GM19452 (cell line): Measurements from ENCODE around the gene TCFL5.

Source experiments
- ATAC-seq: cut with Tn5 transposase; IDR thresholded peaks from one replicate; pipeline ENCODE4 v1.9.1; 2021; ENCODE audit not compliant: unreplicated experiment

The TCFL5 gene

DNA sequence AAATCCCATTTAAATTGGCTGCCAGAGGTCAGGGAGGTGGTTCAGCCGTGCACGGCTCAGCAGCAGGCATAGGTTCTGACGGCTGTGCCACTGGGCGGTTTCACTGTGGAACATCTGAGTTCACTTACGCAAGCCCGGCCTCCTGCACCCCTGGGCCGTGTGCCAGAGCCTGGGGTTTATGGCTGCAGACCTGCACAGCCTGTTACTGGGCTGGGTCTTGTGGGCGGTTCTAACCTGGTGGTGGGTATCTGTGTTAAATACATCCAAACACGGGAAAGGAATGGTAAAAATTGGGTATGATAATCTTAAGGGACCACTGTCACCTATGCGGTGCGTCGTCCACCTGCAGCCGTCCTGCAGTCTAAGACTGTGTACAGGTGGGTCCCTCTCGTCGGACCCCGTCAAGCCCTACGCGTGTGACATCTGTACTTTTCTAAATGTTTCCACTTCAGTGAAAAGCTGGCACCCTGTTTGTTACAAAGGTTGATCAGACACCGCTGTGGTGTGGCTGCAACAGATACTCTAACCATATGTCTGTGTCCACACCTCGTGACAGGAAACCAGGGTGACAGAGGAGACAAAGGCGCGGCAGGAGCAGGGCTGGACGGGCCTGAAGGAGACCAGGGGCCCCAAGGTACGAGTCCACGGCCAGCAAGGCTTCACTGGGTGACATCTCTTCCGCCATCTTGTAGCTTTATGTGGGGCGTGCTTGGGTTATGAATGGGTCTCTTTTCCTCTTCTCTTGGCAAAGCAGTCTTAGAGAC is 23.3 kb downstream of the TCFL5 start:
- ATAC-seq, result peak; percentile 75

DNA sequence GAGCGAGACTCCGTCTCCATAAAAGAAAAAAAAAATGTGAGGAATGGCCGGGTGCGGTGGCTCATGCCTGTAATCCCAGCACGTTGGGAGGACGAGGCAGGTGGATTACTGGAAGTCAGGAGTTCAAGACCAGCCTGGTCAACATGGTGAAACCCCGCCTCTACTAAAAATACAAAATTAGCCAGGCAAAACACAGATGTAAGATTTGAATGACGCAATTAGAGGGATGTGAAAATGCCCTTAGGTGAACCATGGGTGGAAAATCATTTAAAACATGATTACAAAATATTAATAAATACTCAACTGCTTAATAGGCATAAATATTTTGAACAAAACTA is 23.9 kb downstream of the TCFL5 start:
- no peak for ATAC-seq

DNA sequence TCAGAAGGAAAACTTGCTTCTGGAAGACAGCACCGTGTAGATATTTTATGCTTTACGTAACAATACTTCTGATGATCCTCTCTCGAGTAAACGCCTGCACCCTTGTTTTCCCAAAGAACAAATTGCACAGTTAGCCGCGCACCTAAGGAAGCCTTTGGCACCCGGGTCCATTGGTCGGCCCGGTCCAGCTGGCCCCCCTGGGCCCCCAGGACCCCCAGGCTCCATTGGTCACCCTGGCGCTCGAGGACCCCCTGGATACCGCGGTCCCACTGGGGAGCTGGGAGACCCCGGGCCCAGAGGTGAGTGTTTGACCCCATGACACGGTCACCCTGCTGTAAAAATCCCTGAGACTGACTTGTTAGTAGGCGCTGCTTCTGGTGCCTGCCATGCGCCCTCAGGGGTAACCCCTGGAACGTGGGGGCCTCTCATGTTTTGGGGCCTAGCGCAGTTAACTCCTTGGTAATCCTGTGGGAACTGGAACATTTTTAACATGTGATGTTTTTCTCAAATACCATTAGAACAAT is 24.6 kb downstream of the TCFL5 start:
- no peak for ATAC-seq

DNA sequence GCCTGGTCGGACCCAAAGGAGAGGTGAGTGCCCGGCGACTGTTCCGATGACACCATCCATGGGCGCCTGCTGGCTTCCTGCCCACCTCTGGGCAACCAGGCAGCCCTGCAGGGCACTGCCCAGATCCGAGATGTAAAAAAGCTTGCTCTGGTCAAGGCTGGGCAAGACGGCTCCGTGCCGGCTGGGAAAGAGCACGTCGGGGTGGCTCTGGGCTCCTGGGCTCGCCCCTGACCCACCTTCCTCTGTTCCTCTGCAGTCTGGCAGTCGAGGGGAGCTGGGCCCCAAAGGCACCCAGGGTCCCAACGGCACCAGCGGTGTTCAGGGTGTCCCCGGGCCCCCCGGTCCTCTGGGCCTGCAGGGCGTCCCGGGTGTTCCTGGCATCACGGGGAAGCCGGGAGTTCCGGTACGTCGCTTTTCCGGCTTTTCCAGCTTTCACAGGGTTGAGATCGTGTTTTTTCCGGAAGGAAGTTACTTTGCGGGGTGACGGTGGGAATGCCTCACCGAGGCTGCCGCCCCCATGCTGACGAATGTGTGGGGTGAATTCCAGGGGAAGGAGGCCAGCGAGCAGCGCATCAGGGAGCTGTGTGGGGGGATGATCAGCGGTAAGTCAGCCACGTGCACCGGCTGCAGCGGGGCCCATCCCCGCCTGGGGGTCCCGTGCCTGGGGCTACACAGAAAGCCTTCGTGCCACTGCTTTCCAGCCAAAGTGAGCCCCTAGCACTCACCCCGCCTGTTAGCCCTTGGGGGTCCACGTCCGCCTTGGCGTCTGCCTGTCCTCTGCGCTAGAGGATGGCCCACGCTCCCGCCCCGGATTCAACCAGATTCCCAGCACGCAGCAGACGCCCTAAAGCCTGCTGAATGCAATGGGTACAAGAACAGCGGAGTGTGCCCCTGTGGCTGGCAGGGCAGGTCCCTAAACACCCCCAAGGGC is 25.4 kb downstream of the TCFL5 start:
- no peak for ATAC-seq

DNA sequence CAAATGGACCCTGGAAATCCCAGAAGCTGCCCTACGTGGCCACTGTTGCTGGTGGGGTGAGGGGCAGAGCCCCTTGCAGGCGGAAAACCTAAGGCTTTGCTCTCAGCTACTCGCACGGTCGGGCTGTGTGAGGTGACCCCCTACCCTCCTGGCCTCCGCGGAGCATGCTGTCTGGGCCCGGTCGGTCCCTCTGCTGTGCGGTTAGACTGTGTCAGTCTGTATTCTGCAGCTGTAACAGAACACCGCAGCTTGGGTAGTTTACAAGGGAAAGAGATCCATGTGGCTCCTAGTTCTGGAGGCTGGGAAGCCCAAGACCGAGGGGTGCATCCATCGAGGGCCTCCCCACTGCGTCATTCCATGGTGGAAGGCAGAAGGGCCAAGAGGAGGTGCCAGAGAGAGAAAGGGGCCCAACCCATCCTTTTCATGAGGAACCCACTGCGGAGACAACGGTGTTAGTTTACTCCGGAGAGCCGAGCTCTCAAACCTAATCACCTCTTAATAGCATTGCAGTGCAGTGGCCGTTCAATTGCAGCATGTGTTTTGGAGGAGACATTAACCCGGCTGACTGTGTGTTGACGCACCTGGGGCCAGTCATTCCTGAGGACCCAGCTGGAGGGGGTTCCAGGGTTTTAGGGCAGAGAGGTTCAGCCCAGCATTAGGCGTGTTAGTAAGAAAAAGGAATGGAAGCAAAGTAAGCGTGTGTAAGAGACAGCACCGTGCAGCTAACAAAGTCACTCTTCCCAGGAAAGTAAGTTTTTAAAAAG is 26.5 kb downstream of the TCFL5 start:
- no peak for ATAC-seq

DNA sequence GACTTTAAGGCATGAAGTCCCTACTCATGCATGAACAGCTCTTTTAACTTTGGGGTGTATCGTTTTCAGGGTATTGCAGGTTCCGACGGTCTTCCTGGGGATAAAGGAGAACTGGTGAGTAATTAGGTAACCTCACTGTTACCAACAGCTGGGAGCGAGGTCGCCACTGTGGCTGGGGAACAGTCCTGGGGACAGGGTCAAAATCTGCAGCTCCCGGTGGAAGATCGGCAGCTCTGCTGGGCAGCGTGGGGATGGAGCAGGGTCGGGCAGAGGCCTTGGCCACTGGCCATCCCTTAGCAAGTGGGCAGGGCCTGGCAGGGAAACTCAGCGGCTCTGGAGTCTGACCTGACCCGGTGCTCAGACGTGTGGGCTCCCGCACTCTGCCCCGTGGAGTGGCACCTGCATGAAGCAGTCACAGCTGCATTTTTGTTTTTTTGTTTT is 28.7 kb downstream of the TCFL5 start:
- ATAC-seq, result no peak

DNA sequence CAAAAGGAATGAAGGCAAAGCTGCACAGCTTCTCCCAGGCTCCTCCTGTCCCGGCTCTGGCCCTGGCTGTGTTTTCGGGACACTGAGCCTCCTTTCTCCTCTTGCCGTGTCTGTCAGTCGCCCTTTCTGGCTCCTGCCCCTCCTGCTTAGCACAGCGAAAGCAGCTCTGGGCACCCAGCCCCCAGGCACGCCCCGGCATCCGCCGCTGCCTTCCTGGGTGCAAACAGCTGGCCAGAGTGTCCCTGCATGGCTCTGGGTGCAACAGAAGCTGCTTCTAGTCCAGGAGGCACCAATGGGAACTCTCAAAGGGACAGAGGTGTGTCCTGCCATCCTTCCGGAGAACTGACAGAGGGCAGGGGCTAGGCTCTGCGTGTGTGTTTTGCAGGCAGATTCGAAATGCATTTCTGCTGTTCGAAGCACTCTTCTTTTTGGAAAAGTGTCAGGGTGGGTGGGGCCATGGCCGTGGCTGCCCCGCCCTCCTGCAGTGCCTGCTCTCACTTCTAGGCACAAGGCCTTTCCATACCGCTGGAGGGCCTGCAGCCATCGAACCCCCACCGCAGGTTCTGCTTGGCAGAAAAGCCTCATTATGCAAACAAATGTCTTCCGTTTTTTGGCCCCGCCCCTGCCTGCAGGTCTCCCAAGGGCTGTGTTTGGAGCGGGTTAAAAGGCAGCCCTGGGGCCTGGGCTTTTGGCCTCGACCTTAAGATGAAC is 29.3 kb downstream of the TCFL5 start:
- ATAC-seq, result no peak

DNA sequence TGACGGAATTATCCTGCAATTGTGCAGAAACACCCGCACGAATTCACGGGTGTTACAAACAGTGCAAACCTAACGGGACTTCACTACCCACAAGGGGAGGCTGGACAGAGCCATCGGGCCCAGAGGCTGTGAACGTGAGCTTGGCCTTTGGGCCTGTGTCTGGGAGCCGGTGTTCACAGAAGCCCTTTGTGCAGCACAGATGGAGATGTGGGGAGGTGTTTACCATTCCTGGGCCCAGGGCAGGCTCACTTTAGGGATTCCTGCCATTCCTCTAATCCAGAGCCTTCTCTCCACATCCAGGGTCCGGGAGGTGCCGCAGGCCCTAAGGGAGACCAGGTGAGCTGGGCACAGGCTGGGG is 29.8 kb downstream of the TCFL5 start:
- no peak for ATAC-seq

DNA sequence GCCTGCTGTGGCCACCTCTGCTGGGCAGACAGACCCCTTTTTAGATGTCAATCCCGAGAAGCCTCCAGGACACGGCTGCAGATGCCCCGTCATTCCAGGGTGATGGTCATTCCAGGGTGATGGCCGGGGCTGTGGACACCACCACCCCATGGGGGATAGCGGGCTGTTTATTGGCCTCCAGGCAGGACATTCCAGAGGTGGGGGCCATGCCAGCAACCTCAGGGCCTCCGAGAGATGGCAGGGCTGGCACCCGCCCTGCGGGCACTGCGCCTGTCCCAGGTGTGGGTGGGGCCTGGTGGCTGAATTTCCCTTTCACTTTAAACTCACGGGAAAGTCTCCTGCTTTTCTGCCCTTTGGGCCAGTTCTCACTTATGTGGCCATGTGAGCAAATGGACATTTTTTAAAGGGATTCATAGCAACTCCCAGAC is 30.2 kb downstream of the TCFL5 start:
- ATAC-seq, result no peak

DNA sequence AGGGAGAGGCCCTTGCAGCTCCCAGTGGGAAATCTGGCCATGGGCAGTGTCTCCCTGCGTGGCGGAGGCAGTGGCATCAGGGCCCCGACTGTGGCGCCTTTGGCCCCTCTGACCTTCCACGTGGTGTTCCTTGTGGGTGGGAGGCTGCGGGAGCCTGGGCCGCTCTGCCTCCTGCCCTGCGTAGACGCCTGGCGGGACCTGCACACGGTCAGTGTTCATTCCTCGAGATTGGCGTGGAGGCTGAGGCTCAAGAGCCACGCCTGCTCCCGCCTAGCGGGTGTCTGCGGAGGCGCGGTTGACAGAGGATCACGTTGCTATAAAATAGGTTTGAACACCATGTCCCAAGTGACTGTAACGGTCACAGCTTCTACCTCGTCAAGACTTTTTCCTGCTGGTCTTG is 30.8 kb downstream of the TCFL5 start:
- ATAC-seq, result no peak

DNA sequence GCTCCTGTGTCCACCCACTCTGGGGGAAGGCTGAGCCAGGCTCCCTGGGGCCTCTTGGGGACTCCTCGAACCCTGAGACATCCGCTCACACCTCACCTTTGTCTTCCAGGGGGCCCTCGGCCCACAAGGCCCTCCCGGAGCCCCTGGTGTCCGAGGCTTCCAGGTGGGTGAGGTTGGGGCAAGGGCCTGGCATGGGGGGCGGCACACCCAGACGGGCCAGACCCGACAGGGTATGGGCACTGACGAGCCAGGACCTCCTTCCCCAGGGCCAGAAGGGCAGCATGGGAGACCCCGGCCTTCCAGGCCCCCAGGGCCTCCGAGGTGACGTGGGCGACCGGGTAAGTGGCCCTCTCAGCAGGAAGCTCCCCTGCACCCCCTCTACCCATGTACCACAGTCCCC is 31.4 kb downstream of the TCFL5 start:
- ATAC-seq, result no peak

- no peak for ATAC-seq
These were observed 32.1 kb downstream of the TCFL5 start for GRCh38 chr20:62829231-62830230.

DNA sequence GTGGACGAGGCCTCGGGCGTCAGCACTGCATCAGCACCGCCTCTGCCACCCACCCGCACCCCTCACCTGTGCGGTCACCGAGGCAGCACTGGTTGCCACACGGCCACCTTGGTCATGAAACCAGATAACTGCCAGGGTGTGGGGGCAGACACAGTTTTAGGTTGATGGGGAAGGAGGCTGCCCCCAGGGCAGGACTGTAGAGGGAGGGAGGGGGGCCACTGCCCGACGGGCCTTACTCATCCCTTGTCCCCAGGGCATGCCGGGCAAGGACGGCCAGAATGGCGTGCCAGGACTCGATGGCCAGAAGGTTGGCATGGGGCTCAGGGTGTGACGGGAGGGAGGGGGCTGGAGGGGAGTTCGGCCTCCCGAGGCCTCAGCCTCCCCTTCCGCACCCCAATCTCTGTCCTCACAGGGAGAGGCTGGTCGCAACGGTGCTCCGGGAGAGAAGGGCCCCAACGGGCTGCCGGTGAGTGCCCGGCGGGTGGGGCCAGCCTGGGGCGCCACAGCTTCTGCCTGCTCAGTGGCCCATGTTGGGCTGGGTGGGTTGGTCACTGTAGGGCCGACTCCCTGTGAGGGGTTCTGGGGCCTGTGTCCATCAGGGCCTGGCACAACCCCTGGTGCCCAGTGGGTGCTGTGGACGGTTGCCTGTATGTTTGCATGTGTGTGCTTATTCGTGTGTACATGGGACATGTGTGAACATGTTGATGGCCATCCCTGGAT is 33.0 kb downstream of the TCFL5 start:
- ATAC-seq, result no peak

DNA sequence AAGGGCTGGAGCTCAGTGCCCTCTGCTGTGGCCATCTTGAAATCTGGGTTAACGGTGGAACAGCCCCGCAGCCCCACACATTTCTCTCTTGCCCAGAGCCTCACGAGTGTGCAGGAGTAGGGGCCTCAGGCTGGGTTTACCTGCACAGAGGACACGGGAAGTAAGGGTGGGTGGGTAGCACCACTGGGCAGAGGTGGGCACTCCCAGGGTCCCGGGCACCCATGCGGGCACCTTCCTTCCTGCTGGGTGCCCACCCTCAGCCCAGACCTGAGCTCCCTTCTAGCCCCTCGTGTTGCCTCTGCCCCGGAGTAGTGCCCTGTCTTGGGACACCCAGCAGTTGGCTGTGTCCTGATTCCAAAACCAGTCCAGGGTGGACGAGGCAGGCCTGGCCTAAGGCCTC is 33.6 kb downstream of the TCFL5 start:
- ATAC-seq, result no peak

DNA sequence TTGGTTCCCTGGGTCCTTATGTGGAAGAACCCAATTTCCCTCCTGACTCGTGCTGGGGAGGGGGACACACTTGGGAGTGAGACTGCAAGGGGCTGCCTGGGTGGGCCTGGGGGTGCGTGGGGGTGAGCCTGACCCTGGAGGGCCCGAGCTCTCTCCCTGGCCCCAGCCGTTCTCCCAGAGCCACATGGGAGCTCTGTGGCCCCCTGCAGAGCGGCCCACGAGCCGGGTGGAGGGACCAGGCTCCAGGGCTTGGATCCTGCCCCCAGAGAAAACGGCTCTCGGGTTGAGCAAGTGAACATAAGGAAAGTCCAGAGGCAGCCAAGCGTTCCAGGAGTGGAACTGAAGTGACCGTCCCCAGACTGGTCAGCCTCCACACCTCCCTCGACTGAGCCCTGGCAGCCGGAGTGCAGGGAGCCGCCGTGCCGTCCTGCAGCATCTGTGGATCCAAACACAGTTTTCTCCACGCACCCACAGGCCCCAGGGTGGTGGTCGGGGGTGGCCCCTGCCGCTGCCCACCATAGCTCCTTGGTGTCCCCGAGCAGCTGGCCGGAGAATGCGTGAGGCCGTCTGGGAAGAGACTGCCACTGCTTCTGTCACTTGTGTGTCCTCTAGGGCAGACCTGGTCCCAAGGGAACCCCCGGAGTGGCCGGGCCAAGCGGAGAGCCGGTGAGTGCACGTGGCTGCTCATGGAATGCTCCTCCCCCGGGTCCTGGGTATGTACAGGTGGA is 34.1 kb downstream of the TCFL5 start:
- ATAC-seq, result no peak

GRCh38 chr20:62826646-62827310 is 34.8 kb downstream of the TCFL5 start:
- no peak for ATAC-seq

DNA sequence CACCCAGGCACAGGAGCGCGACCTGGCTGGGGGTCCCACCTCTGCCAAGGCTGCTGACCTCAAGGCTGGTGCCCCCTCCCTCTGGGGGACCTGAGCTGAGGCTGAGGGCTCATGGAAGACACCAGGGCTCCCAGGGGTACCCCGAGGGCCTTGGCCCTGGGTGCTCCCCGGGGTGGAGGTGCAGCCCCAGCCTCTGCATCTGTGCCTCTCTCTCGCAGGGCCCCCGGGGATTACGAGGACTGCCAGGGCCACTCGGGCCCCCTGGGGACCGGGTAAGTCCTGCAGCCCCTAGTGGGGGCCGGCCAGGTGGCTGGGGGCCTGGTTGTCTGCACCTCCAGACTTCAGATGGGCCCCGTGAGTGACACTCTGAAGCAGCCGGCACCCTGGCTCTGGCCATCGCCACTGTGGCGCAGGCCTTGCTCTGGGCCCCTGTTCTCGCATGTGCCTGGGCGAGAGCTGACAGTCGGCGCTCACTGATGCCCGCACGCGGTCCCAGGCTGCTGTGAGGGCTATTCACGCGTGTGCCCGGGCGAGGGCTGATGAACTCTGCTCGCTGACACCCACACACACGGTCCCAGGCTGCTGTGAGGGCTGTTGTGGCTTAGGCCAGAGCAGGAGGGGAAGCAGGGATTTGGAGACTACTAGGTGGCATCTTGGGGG is 35.5 kb downstream of the TCFL5 start:
- ATAC-seq, result no peak
